B cell (primary cell): ENCODE data around the gene NAV2. TPM values are rescaled to one million over a fixed set of nuclear protein-coding genes. Genes with fewer than 3 reads are reported as not detected.

ENCODE experiments used
- ATAC-seq: fragments of 200-7000 bp; cut with Tn5 transposase; one replicate; pipeline ENCODE4 v1.10.0; 2021; ENCODE audit warnings: low read depth, mild to moderate bottlenecking, moderate number of reproducible peaks, moderate library complexity
- CTCF ChIA-PET: fragments of 350-600 bp; sonication (Branson Sonifier 250); formaldehyde crosslinking; loops from one replicate; lab custom pipeline; 2021; ENCODE audit warnings: antibody characterized with exemption, inconsistent platforms; lab: Charles Lee
- POLR2A ChIA-PET: fragments of 350-600 bp; sonication (Branson Sonifier 250); formaldehyde crosslinking; loops from one replicate; lab custom pipeline; 2021; ENCODE audit warnings: antibody characterized with exemption; lab: Charles Lee
- DNase-seq: peaks from one replicate; pipeline ENCODE4 v3.0.0; 2013
- H2AFZ ChIP-seq: 2 replicates; pipeline ENCODE4 v1.6.1; 2012; ENCODE audit warnings: mild to moderate bottlenecking, low read depth, low read length; ENCODE audit not compliant: insufficient read depth, poor library complexity, severe bottlenecking
- H3K27ac ChIP-seq, 2 donors: 1 replicate in 1 of 2; 2 replicates in 1 of 2; pipeline ENCODE4 v1.5.1; 2012 to 2013; ENCODE audit warnings: low read length in 2 of 2, mild to moderate bottlenecking in 2 of 2, moderate library complexity in 1 of 2
- H3K27me3 ChIP-seq, 4 experiments: fragments of 200-600 bp in 1 of 4; sonication (generic) in 1 of 4; replicated peaks in 1 of 4; 1 replicate in 2 of 4; 2 replicates in 2 of 4; pipeline versions ENCODE4 v1.6.1 to v1.7.0; 2013 to 2016; ENCODE audit warnings: low read length in 3 of 4, mild to moderate bottlenecking in 2 of 4, mixed read lengths in 1 of 4, moderate library complexity in 1 of 4; ENCODE audit not compliant: insufficient read depth in 4 of 4, control insufficient read depth in 3 of 4; ENCODE audit errors: control extremely low read depth in 1 of 4
- H3K36me3 ChIP-seq, 2 experiments: replicated peaks in 1 of 2; 1 replicate in 1 of 2; 2 replicates in 1 of 2; pipeline versions ENCODE4 v1.6.1 to v1.7.1; 2013; ENCODE audit warnings: low read length in 1 of 2; ENCODE audit not compliant: insufficient read depth in 2 of 2, control insufficient read depth in 1 of 2; ENCODE audit errors: control extremely low read depth in 1 of 2, extremely low read depth in 1 of 2
- H3K4me1 ChIP-seq, 2 donors: fragments of 200-600 bp in 1 of 2; sonication (generic) in 1 of 2; 1 replicate in 1 of 2; 2 replicates in 1 of 2; pipeline versions ENCODE4 v1.5.1 to v1.6.1; 2013 to 2017; ENCODE audit warnings: low read length in 2 of 2; ENCODE audit not compliant: control insufficient read depth in 2 of 2, insufficient read depth in 2 of 2
- H3K4me2 ChIP-seq: replicated peaks from 2 replicates; pipeline ENCODE3; 2012; ENCODE audit warnings: mild to moderate bottlenecking, low read depth, low read length; ENCODE audit not compliant: poor library complexity, severe bottlenecking
- H3K4me3 ChIP-seq, 5 experiments: fragments of 200-600 bp in 1 of 5; sonication (generic) in 1 of 5; 1 replicate in 3 of 5; 2 replicates in 2 of 5; pipeline versions ENCODE4 v1.5.1 to v1.7.0; 2011 to 2016; ENCODE audit warnings: low read length in 4 of 5, mild to moderate bottlenecking in 4 of 5, low read depth in 2 of 5, control low read depth in 1 of 5, moderate library complexity in 1 of 5; ENCODE audit not compliant: insufficient read depth in 1 of 5; ENCODE audit errors: control extremely low read depth in 1 of 5, extremely low read depth in 1 of 5
- H3K79me2 ChIP-seq: fragments of 200-600 bp; sonication (generic); one replicate; pipeline ENCODE4 v1.6.0; 2016; ENCODE audit warnings: low read length; ENCODE audit not compliant: control insufficient read depth, insufficient read depth
- H3K9ac ChIP-seq: fragments of 200-600 bp; sonication (generic); 2 replicates; pipeline ENCODE4 v1.6.1; 2017; ENCODE audit warnings: mild to moderate bottlenecking, low read length, moderate library complexity
- H3K9me3 ChIP-seq, 3 donors: one replicate each; pipeline versions ENCODE4 v1.6.1 to v1.7.1; 2013; ENCODE audit warnings: low read length in 2 of 3; ENCODE audit not compliant: control insufficient read depth in 2 of 3, insufficient read depth in 1 of 3; ENCODE audit errors: control extremely low read depth in 1 of 3
- H4K20me1 ChIP-seq: 2 replicates; pipeline ENCODE4 v1.6.0; 2012; ENCODE audit warnings: mild to moderate bottlenecking, low read length; ENCODE audit not compliant: insufficient read depth, control insufficient read depth, poor library complexity, severe bottlenecking
- H3K27ac Mint-ChIP-seq: one replicate; pipeline ENCODE4 v1.8.0; 2021; ENCODE audit warnings: mixed read lengths
- H3K27me3 Mint-ChIP-seq: one replicate; pipeline ENCODE4 v1.8.0; 2021; ENCODE audit warnings: mixed read lengths
- H3K4me1 Mint-ChIP-seq: one replicate; pipeline ENCODE4 v1.8.0; 2021; ENCODE audit warnings: mixed read lengths
- H3K4me3 Mint-ChIP-seq: one replicate; pipeline ENCODE4 v1.8.0; 2021; ENCODE audit warnings: mixed read lengths
- H3K9me3 Mint-ChIP-seq: one replicate; pipeline ENCODE4 v1.8.0; 2022; ENCODE audit warnings: mixed read lengths; ENCODE audit not compliant: insufficient read depth
- EZH2 ChIP-seq: IDR thresholded peaks from 2 replicates; pipeline ENCODE4 v1.6.1; 2012; ENCODE audit warnings: borderline replicate concordance, low read depth, mild to moderate bottlenecking, moderate library complexity, low read length; ENCODE audit not compliant: insufficient read depth, poor library complexity, severe bottlenecking
- WGBS: methylation state at CpG from one replicate; pipeline ENCODE4 v1.1.5; 2013; ENCODE audit warnings: missing lambda C conversion rate; ENCODE audit not compliant: insufficient coverage; 5-methylcytosine and 5-hydroxymethylcytosine counted together
- intact Hi-C: fragments of 100-400 bp; cut with micrococcal nuclease; formaldehyde crosslinking; loops from one replicate; pipeline ENCODE4 v1.10.0; 2022
- polyA plus RNA-seq: library from polyadenylated mRNA; depleted of rRNA; stranded (reverse); fragments of >200 nt; gene quantifications from 2 replicates; pipeline ENCODE4 v1.2.3, GENCODE V29; 2012
- total RNA-seq, 2 donors: library from RNA; stranded (reverse); fragments of 120-200 nt in 1 of 2; gene quantifications; 1 replicate in 1 of 2; 2 replicates in 1 of 2; pipeline versions ENCODE4 v1.2.3 to v1.2.4, GENCODE V29; 2013 to 2022
- TF ChIP-seq, protein P1 (sequence below): fragments of 200-600 bp; IDR thresholded peaks from one replicate; pipeline ENCODE4 v1.8.0; 2022; ENCODE audit warnings: antibody characterized with exemption, mild to moderate bottlenecking

Gene NAV2
- total and polyA plus RNA-seq, 2 donors (not counting 1 experiment from before 2014, with no cell fraction given) = 0.82 to 22.2 TPM

- ATAC-seq (no peak), DNase-seq (no peak)
- no peaks in the 10 kb centered on the region for H3K4me1 Mint-ChIP-seq
- intact Hi-C loops = no loop called here
- Histone ChIP-seq H3K4me2 (no peak overlapping the region), H3K27me3 (peaks cover 0 to 5% (median 0%) of the 10 kb centered on the region in 4 experiments), H4K20me1 (no peaks in the 10 kb centered on the region), H3K27ac (no peak overlapping the region), H3K79me2 (no peaks in the 10 kb centered on the region), H2AFZ (no peak overlapping the region), H3K4me1 (no peaks in the 10 kb centered on the region), H3K36me3 (no peaks in the 10 kb centered on the region), H3K9me3 (no peaks in the 10 kb centered on the region), H3K4me3 (no peak overlapping the region), H3K9ac (no peak overlapping the region)
- no peak overlapping the region for H3K27ac Mint-ChIP-seq
- no peak overlapping the region for H3K4me3 Mint-ChIP-seq
- TF ChIP-seq EZH2 = no peak
- TF ChIP-seq, protein P1, sequence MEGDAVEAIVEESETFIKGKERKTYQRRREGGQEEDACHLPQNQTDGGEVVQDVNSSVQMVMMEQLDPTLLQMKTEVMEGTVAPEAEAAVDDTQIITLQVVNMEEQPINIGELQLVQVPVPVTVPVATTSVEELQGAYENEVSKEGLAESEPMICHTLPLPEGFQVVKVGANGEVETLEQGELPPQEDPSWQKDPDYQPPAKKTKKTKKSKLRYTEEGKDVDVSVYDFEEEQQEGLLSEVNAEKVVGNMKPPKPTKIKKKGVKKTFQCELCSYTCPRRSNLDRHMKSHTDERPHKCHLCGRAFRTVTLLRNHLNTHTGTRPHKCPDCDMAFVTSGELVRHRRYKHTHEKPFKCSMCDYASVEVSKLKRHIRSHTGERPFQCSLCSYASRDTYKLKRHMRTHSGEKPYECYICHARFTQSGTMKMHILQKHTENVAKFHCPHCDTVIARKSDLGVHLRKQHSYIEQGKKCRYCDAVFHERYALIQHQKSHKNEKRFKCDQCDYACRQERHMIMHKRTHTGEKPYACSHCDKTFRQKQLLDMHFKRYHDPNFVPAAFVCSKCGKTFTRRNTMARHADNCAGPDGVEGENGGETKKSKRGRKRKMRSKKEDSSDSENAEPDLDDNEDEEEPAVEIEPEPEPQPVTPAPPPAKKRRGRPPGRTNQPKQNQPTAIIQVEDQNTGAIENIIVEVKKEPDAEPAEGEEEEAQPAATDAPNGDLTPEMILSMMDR = no peak
- peaks cover 11% of the 10 kb centered on the region for H3K27me3 Mint-ChIP-seq
- POLR2A ChIA-PET = no interaction called here
- H3K9me3 Mint-ChIP-seq = no peaks in the 10 kb centered on the region
- 66% methylated on average over 4 of the region's 10 CpGs for WGBS
- CTCF ChIA-PET = no interaction called here
Observed at GRCh38 chr11:20008871-20009644, 296.4 kb downstream of the NAV2 start.

GRCh38 chr11:20010156-20010850 lies 297.7 kb downstream of the NAV2 start:
- Mint-ChIP-seq H3K4me1 (no peaks in the 10 kb centered on the region), H3K27ac (no peak overlapping the region), H3K27me3 (peaks cover 16% of the 10 kb centered on the region), H3K9me3 (no peaks in the 10 kb centered on the region), H3K4me3 (no peak overlapping the region)
- peaks cover 0 to 5% (median 0%) of the 10 kb centered on the region in 4 experiments for H3K27me3 ChIP-seq
- no peak overlapping the region for H2AFZ ChIP-seq
- DNase-seq = no peak
- no peaks in the 10 kb centered on the region for H3K79me2 ChIP-seq
- H4K20me1 ChIP-seq = no peaks in the 10 kb centered on the region
- 100% methylated on average over 4 of the region's 8 CpGs for WGBS
- ATAC-seq = no peak
- no peak overlapping the region for H3K27ac ChIP-seq
- H3K4me1 ChIP-seq = no peaks in the 10 kb centered on the region
- H3K9ac ChIP-seq = no peak overlapping the region
- no peaks in the 10 kb centered on the region for H3K36me3 ChIP-seq
- TF ChIP-seq, protein P1 = no peak
- TF ChIP-seq EZH2 = no peak
- ChIA-PET POLR2A (no interaction called here), CTCF (no interaction called here)
- no peak overlapping the region for H3K4me3 ChIP-seq
- H3K4me2 ChIP-seq = no peak overlapping the region
- intact Hi-C loops = no loop called here
- H3K9me3 ChIP-seq = no peaks in the 10 kb centered on the region
